GM12878 (cell line): ENCODE results near the gene OTUD5. TPM values are rescaled to one million over a fixed set of nuclear protein-coding genes. Genes with fewer than 3 reads are reported as not detected.

Source experiments
- ATF3 ChIP-seq: IDR thresholded peaks from 2 replicates; pipeline ENCODE4 v1.6.1; 2011; ENCODE audit warnings: low read depth, mild to moderate bottlenecking, low read length, moderate library complexity, borderline replicate concordance; ENCODE audit errors: extremely low read depth
- CHD1 ChIP-seq: IDR thresholded peaks from 2 replicates; pipeline ENCODE4 v1.6.1; 2012; ENCODE audit warnings: low read depth, low read length, improper control_type of control experiment
- CHD4 ChIP-seq: fragments of 200-600 bp; sonication (generic); IDR thresholded peaks from 2 replicates; pipeline ENCODE4 v1.6.1; 2016; ENCODE audit warnings: mild to moderate bottlenecking
- EED ChIP-seq: sonication (generic); IDR thresholded peaks from 2 replicates; pipeline ENCODE4 v1.6.1; 2016; ENCODE audit warnings: antibody characterized with exemption, low read depth
- MEF2B ChIP-seq: fragments of 450-650 bp; IDR thresholded peaks from 2 replicates; pipeline ENCODE4 v1.6.1; 2018; ENCODE audit warnings: mild to moderate bottlenecking, moderate library complexity; ENCODE audit not compliant: partially characterized antibody, poor library complexity, severe bottlenecking
- MYC ChIP-seq: IDR thresholded peaks from 2 replicates; pipeline ENCODE4 v1.6.1; 2011; ENCODE audit warnings: mild to moderate bottlenecking, low read length, moderate library complexity, inconsistent platforms; ENCODE audit not compliant: insufficient read depth, insufficient replicate concordance, insufficient read length, severe bottlenecking
- POLR2AphosphoS5 ChIP-seq: IDR thresholded peaks from 2 replicates; pipeline ENCODE4 v1.6.1; 2011; ENCODE audit warnings: mild to moderate bottlenecking, low read length, inconsistent platforms
- SIX5 ChIP-seq: IDR thresholded peaks from 2 replicates; pipeline ENCODE4 v1.6.1; 2011; ENCODE audit warnings: mild to moderate bottlenecking, low read depth, low read length, moderate library complexity; ENCODE audit not compliant: severe bottlenecking
- TARDBP ChIP-seq: IDR thresholded peaks from 2 replicates; pipeline ENCODE4 v1.6.1; 2016; ENCODE audit warnings: borderline replicate concordance
- polyA plus RNA-seq, 11 experiments: library from polyadenylated mRNA; depleted of rRNA in 4 of 11; unstranded in 6 of 11; stranded (reverse) in 5 of 11; fragments of >200 nt; fragmentation: Nextera tagmentation in 4 of 11; fragmentation: Illumina TruSeq in 1 of 11; extraction: Ambion mirVana in 4 of 11; extraction: Trizol in 1 of 11; gene quantifications; 1 replicate in 1 of 11; 2 replicates in 10 of 11; pipeline versions ENCODE4 v1.2.1 to v1.2.3, GENCODE V29; 2011 to 2016; ENCODE audit warnings: inconsistent platforms in 2 of 11, missing spikeins in 2 of 11, low read depth in 1 of 11
- total RNA-seq, 4 experiments: library from RNA; depleted of rRNA in 3 of 4; stranded (reverse); fragments of >200 nt in 3 of 4; fragmentation: Illumina TruSeq in 1 of 4; extraction: Trizol in 1 of 4; gene quantifications; 2 replicates each; pipeline versions ENCODE4 v1.2.1 to v1.2.3, GENCODE V29; 2013 to 2021
- TF ChIP-seq, protein P1 (sequence below): IDR thresholded peaks from 2 replicates; pipeline ENCODE4 v1.6.1; 2012; ENCODE audit warnings: low read depth, low read length, improper control_type of control experiment
- TF ChIP-seq, protein P2 (sequence below): fragments of 450-650 bp; IDR thresholded peaks from 2 replicates; pipeline ENCODE4 v1.6.1; 2016; ENCODE audit warnings: mild to moderate bottlenecking

OTUD5 gene
- total and polyA plus RNA-seq, 10 of the 15 experiments (the other 5 are each of a cell fraction or from before 2014, with no cell fraction given), result 2.0 to 50.3 (median 22.7) TPM

- TF ChIP-seq CHD1 (no peak), CHD4 (no peak), POLR2AphosphoS5 (peak; percentile 59), MYC (no peak), SIX5 (no peak), EED (no peak), TARDBP (no peak), ATF3 (no peak), MEF2B (no peak)
- TF ChIP-seq, protein P1, sequence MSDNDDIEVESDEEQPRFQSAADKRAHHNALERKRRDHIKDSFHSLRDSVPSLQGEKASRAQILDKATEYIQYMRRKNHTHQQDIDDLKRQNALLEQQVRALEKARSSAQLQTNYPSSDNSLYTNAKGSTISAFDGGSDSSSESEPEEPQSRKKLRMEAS, result no peak
- TF ChIP-seq, protein P2, sequence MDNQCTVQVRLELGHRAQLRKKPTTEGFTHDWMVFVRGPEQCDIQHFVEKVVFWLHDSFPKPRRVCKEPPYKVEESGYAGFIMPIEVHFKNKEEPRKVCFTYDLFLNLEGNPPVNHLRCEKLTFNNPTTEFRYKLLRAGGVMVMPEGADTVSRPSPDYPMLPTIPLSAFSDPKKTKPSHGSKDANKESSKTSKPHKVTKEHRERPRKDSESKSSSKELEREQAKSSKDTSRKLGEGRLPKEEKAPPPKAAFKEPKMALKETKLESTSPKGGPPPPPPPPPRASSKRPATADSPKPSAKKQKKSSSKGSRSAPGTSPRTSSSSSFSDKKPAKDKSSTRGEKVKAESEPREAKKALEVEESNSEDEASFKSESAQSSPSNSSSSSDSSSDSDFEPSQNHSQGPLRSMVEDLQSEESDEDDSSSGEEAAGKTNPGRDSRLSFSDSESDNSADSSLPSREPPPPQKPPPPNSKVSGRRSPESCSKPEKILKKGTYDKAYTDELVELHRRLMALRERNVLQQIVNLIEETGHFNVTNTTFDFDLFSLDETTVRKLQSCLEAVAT, result 0 out of 2 replicates have a peak, but pooled peaks have one; percentile 16
Observed at GRCh38 chrX:48914593-48915493, 42.6 kb downstream of the OTUD5 start (continued).
